ENCODE results near the gene RIT2. TPM values are rescaled to one million over a fixed set of nuclear protein-coding genes. Genes with fewer than 3 reads are reported as not detected.

RIT2 gene
- total RNA-seq, 1 experiment from 2014 or later: not detected

DNA sequence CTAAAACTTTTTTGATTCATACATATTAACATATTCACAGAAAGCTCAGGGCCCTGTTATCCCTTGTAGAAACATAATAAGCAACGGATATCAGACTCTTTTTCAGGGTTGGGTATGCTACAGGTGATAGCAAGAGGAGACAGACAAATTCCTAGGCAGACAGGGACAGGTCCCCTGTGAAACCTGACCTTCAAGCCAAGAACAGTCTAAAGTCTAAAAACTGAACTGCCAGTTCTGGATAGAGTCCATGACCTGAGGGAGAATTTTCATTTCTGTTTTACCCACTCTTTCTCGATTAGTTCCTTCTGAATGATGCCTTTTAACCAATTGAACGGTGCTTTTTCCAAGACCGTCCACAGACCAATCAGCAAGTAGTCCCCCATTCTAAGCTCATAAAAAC, 54.2 kb downstream of the RIT2 start:
- Histone ChIP-seq H3K36me3 (ENCODE audit: control insufficient read depth, insufficient read depth, low read length) (no peaks in the 10 kb centered on the region), H3K9me3 (no peaks in the 10 kb centered on the region), H3K4me1 (no peaks in the 10 kb centered on the region), H3K27me3 (replicated peaks; ENCODE audit: control insufficient read depth, insufficient read depth, low read length) (no peaks in the 10 kb centered on the region), H3K4me3 (ENCODE audit: low read depth, low read length) (no peak overlapping the region)
- Mint-ChIP-seq H3K27me3 (ENCODE audit: insufficient read depth, unreplicated experiment) (no peaks in the 10 kb centered on the region), H3K4me1 (ENCODE audit: low read depth, unreplicated experiment) (no peaks in the 10 kb centered on the region), H3K27ac (ENCODE audit: unreplicated experiment) (no peak overlapping the region), H3K36me3 (ENCODE audit: insufficient read depth, unreplicated experiment) (no peaks in the 10 kb centered on the region), H3K9me3 (ENCODE audit: unreplicated experiment) (no peaks in the 10 kb centered on the region), H3K4me3 (ENCODE audit: unreplicated experiment) (no peak overlapping the region)
- intact Hi-C loops (cut with micrococcal nuclease; ENCODE audit: unreplicated experiment): no loop called here
- ChIA-PET POLR2A (no interaction called here), CTCF (no interaction called here)
- TF ChIP-seq, protein P1, sequence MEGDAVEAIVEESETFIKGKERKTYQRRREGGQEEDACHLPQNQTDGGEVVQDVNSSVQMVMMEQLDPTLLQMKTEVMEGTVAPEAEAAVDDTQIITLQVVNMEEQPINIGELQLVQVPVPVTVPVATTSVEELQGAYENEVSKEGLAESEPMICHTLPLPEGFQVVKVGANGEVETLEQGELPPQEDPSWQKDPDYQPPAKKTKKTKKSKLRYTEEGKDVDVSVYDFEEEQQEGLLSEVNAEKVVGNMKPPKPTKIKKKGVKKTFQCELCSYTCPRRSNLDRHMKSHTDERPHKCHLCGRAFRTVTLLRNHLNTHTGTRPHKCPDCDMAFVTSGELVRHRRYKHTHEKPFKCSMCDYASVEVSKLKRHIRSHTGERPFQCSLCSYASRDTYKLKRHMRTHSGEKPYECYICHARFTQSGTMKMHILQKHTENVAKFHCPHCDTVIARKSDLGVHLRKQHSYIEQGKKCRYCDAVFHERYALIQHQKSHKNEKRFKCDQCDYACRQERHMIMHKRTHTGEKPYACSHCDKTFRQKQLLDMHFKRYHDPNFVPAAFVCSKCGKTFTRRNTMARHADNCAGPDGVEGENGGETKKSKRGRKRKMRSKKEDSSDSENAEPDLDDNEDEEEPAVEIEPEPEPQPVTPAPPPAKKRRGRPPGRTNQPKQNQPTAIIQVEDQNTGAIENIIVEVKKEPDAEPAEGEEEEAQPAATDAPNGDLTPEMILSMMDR (IDR thresholded peaks at IDR 0.05; ENCODE audit: insufficient read depth in 1 of 2, low read depth in 1 of 2, low read length in 1 of 2, severe bottlenecking in 1 of 2, unreplicated experiment in 1 of 2): no peak
- BruUV-seq (replicated peaks): no TSS peak
- DNase-seq: no peak

DNA sequence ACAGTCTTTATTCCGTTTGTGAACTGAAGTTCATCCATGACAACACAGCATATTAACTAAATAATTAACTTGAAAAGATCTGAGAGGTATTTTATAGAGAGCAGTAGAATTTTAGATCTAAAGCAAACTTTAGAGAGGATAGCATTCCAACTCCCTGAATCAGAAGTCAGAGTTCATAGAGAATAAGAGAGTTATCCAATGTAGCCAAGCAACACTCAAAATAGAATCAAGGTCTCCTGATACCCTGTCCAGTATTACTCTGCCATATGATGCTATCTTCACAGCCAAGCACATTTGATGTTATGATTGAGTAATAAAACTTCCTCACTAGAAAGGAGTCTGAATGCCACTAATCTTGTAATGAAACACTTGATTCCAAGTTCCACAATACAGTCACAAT, 55.5 kb downstream of the RIT2 start:
- no peak overlapping the region for H3K4me3 ChIP-seq (ENCODE audit: low read depth, low read length)
- no peaks in the 10 kb centered on the region for H3K4me1 ChIP-seq
- intact Hi-C loops (cut with micrococcal nuclease; ENCODE audit: unreplicated experiment): no loop called here
- ChIA-PET CTCF (no interaction called here), POLR2A (no interaction called here)
- Mint-ChIP-seq H3K9me3 (ENCODE audit: unreplicated experiment) (no peaks in the 10 kb centered on the region), H3K27me3 (ENCODE audit: insufficient read depth, unreplicated experiment) (no peaks in the 10 kb centered on the region), H3K27ac (ENCODE audit: unreplicated experiment) (no peak overlapping the region), H3K36me3 (ENCODE audit: insufficient read depth, unreplicated experiment) (no peaks in the 10 kb centered on the region), H3K4me3 (ENCODE audit: unreplicated experiment) (no peak overlapping the region), H3K4me1 (ENCODE audit: low read depth, unreplicated experiment) (no peaks in the 10 kb centered on the region)
- no peaks in the 10 kb centered on the region for H3K36me3 ChIP-seq (ENCODE audit: control insufficient read depth, insufficient read depth, low read length)
- no peaks in the 10 kb centered on the region for H3K9me3 ChIP-seq
- H3K27me3 ChIP-seq (replicated peaks; ENCODE audit: control insufficient read depth, insufficient read depth, low read length): no peaks in the 10 kb centered on the region
- no peak for DNase-seq
- TF ChIP-seq, protein P1 (IDR thresholded peaks at IDR 0.05; ENCODE audit: insufficient read depth in 1 of 2, low read depth in 1 of 2, low read length in 1 of 2, severe bottlenecking in 1 of 2, unreplicated experiment in 1 of 2): no peak
- BruUV-seq (replicated peaks): no TSS peak

DNA sequence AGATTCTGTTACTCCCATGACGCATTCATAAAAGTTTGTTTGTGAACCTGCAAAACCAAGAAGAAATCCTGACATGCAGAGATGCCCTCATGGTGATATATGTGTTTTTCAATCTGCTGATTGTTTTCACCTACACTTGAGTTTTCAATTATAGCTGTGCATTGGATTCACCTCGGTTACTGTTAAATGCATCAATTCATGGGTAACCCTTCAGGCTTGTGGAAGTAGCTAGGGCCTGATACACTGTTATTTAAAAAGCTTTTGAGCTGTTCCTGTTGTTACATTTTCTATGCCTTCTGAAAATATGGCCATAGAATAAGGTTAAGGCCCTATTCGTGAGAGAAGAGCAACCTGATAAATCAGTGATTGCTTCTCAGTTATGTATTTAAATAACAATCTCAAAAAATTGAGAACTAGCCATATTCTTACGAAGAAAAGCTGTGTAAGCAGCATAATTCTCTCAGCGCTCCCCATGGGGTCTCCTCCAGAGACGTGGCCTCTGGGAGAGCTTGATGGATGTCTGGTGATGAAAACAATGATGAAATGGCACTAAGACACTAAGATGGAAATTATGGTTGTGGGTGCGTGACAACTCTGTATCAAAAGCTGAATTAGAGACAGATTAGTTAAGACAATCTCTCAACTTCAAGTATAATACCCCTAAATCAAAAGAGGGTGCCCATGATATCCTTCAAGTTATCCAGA, 60.5 kb downstream of the RIT2 start:
- no TSS peak for BruUV-seq (replicated peaks)
- no peak for DNase-seq
- TF ChIP-seq, protein P1 (IDR thresholded peaks at IDR 0.05; ENCODE audit: insufficient read depth in 1 of 2, low read depth in 1 of 2, low read length in 1 of 2, severe bottlenecking in 1 of 2, unreplicated experiment in 1 of 2): no peak
- Mint-ChIP-seq H3K27ac (ENCODE audit: unreplicated experiment) (no peak overlapping the region), H3K36me3 (ENCODE audit: insufficient read depth, unreplicated experiment) (no peaks in the 10 kb centered on the region), H3K4me1 (ENCODE audit: low read depth, unreplicated experiment) (peaks cover 6% of the 10 kb centered on the region), H3K27me3 (ENCODE audit: insufficient read depth, unreplicated experiment) (peaks cover 3% of the 10 kb centered on the region), H3K4me3 (ENCODE audit: unreplicated experiment) (no peak overlapping the region), H3K9me3 (ENCODE audit: unreplicated experiment) (no peaks in the 10 kb centered on the region)
- CTCF ChIA-PET: no interaction called here
- no peaks in the 10 kb centered on the region for H3K27me3 ChIP-seq (replicated peaks; ENCODE audit: control insufficient read depth, insufficient read depth, low read length)
- H3K4me3 ChIP-seq (ENCODE audit: low read depth, low read length): no peak overlapping the region
- intact Hi-C loops (cut with micrococcal nuclease; ENCODE audit: unreplicated experiment): no loop called here
- H3K4me1 ChIP-seq: no peaks in the 10 kb centered on the region
- H3K36me3 ChIP-seq (ENCODE audit: control insufficient read depth, insufficient read depth, low read length): no peaks in the 10 kb centered on the region
- no peaks in the 10 kb centered on the region for H3K9me3 ChIP-seq
- POLR2A ChIA-PET: no interaction called here
